ENCODE results near the gene SOX30.

GRCh38 chr5:157651623-157652376 lies 438 bp downstream of the SOX30 start:
- TF ChIP-seq EZH2 (IDR thresholded peaks at IDR 0.05; ENCODE audit: borderline replicate concordance): no peak
- no peak for TF ChIP-seq CTCF (IDR thresholded peaks at IDR 0.05; ENCODE audit: poor library complexity)

All from hepatocyte (in vitro differentiated cells).